Activated naive CD4-positive, alpha-beta T cell treated with anti-CD3 and anti-CD28 coated beads, Interleukin-2, amount 50 U/mL, for 72 hours (primary cell): Measurements from ENCODE around the gene BICDL1. TPM values are rescaled to one million over a fixed set of nuclear protein-coding genes. Genes with fewer than 3 reads are reported as not detected.

ENCODE experiments used
- ATAC-seq, 2 donors: fragments of 150-1000 bp; cut with Tn5 transposase; 2 replicates each; pipeline ENCODE4 v1.10.0; 2021; ENCODE audit warnings: mild to moderate bottlenecking in 2 of 2, moderate library complexity in 2 of 2
- DNase-seq, 2 donors: peaks; one replicate each; pipeline ENCODE4 v3.0.0; 2021 to 2022; ENCODE audit warnings: low spot score in 2 of 2
- H3K27ac Mint-ChIP-seq, 2 donors: one replicate each; pipeline ENCODE4 v1.8.0; 2022; ENCODE audit warnings: mild to moderate bottlenecking in 2 of 2, mixed read lengths in 2 of 2
- H3K36me3 Mint-ChIP-seq, 2 donors: one replicate each; pipeline ENCODE4 v1.8.0; 2022; ENCODE audit warnings: mixed read lengths in 2 of 2
- H3K9me3 Mint-ChIP-seq, 2 donors: one replicate each; pipeline ENCODE4 v1.8.0; 2022; ENCODE audit warnings: mixed read lengths in 2 of 2
- total RNA-seq, 2 donors: library from RNA; stranded (reverse); gene quantifications; one replicate each; pipeline ENCODE4 v1.2.3, GENCODE V29; 2022

The BICDL1 gene
- total RNA-seq, 2 donors from 2014 or later, result 92.5 to 158 TPM

DNA sequence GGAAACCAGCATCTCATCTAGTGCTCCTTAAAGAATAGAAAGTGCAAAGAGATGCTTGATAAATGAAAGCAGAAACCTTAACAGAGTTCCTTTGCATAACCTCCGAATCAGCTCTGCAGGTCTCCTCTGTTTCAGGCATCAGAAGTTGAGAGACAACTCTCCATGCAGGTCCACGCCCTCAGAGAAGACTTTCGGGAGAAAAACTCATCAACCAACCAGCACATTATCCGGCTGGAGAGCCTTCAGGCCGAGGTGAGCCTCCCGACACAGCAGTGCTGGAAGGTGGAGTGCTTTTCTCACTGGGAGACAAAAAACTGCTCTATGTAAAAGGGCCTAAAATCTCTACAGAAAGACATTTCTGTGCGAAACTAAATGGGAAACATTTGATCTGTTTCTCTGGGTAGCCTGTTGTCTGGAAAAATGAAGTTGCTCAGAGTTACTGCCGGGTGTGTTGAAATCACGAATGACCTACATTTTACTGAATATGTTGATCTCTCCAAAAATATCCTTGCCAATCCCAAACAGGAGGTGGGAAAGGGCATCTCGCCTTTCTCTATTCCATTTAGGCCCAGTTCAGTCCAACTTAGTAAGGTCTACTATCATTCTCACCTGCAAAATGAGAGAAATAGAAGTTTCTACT lies 72.7 kb downstream of the BICDL1 start:
- peaks cover 13 to 28% of the 10 kb centered on the region in 2 donors for H3K36me3 Mint-ChIP-seq
- no peak for ATAC-seq
- no peak for DNase-seq
- H3K27ac Mint-ChIP-seq, result peak overlapping the region; percentile 19 to 45
- no peaks in the 10 kb centered on the region for H3K9me3 Mint-ChIP-seq

GRCh38 chr12:120062976-120063579 lies 74.0 kb downstream of the BICDL1 start:
- Mint-ChIP-seq H3K27ac (peak overlapping the region in 1 of 2 donors; percentile 19), H3K9me3 (no peaks in the 10 kb centered on the region), H3K36me3 (peaks cover 13 to 35% of the 10 kb centered on the region in 2 donors)
- no peak for ATAC-seq
- DNase-seq, result no peak

DNA sequence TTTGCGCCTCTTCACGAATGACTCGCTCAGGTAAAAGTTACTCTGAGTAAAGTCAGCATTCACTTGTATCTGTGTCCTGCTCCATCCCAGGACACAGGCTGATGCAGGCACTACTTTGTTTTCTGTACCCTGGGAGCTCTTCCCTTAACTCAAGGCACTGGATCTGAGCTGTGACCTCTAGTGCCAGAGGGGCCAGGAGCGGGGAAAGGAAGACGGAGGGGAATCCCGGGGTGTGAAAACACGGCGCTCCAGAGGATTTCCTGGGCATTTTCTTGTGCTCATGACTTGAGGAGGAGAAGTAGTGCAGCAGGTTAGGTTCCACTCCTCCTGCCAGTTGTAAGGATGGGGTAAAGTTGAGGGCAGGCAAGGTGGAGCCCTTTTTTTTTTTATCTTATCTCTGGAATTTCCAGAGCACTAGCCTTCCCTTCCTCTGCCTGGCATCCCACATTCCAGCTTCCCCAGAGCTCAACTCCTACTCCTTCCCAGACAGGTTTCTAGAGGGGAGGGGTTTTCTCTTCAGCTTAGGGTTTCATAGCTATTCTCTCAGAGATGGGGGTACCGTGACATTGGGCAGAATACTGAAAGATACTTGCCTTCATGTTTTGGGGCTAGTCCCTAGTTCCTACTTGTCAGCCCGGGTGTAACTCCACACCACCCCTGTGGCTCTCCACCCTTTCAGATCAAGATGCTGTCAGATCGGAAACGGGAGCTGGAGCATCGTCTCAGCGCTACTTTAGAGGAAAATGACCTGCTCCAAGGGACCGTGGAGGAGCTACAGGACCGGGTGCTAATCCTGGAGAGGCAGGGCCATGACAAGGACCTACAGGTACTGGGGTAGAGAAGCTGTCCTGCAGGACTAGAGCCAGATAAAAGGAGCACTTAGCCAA lies 75.3 kb downstream of the BICDL1 start:
- Mint-ChIP-seq H3K27ac (peak overlapping the region; percentile 58 to 87), H3K36me3 (peaks cover 13 to 36% of the 10 kb centered on the region in 2 donors), H3K9me3 (no peaks in the 10 kb centered on the region)
- no peak for DNase-seq
- no peak for ATAC-seq

- H3K27ac Mint-ChIP-seq, result no peak overlapping the region
- ATAC-seq, result no peak
- no peak for DNase-seq
- peaks cover 13 to 36% of the 10 kb centered on the region in 2 donors for H3K36me3 Mint-ChIP-seq
- H3K9me3 Mint-ChIP-seq, result no peaks in the 10 kb centered on the region
These were observed 76.4 kb downstream of the BICDL1 start for GRCh38 chr12:120065472-120065871.

GRCh38 chr12:120066341-120066740 lies 77.3 kb downstream of the BICDL1 start:
- H3K27ac Mint-ChIP-seq, result no peak overlapping the region
- ATAC-seq, result no peak
- no peaks in the 10 kb centered on the region for H3K9me3 Mint-ChIP-seq
- peaks cover 18 to 32% of the 10 kb centered on the region in 2 donors for H3K36me3 Mint-ChIP-seq
- DNase-seq, result no peak

DNA sequence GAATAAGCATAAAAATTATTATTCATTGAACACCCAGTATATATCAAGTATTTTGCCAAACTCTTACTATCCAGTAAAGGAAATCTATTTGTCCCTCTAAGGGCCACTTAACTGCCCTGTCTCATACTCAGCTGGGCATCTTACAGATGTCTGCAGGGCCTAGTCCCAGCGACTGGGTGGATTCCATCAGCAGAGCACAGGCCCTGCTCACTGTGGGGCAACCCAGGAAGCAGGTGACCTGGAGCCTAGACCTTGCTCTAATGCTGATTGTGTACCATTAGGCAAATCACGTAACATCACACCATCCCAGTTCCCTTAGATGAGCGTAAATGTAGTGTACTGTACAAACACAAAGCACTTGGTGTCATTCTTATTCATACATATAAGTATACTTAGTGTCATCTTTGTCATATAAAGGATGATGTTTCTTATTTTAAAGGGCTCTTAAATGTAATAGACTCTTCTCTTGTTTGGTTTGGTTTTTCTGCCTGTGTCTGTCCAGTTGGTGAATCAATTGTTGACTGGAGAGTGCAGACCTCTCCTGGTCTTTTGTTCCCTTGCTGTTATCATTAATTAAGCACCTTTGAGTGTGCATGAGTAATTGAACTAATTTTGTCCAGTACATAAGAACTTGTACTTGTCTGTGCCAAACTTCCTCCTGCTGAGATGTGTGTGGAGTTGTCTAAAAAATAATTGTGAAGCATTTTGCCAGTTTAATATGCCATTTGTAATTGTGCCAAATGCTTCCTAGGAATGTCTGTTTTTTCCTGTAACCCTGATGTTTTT lies 78.2 kb downstream of the BICDL1 start:
- peak overlapping the region in 1 of 2 donors; percentile 63 for H3K27ac Mint-ChIP-seq
- ATAC-seq (no peak), DNase-seq (no peak)
- peaks cover 21 to 41% of the 10 kb centered on the region in 2 donors for H3K36me3 Mint-ChIP-seq
- no peaks in the 10 kb centered on the region for H3K9me3 Mint-ChIP-seq

DNA sequence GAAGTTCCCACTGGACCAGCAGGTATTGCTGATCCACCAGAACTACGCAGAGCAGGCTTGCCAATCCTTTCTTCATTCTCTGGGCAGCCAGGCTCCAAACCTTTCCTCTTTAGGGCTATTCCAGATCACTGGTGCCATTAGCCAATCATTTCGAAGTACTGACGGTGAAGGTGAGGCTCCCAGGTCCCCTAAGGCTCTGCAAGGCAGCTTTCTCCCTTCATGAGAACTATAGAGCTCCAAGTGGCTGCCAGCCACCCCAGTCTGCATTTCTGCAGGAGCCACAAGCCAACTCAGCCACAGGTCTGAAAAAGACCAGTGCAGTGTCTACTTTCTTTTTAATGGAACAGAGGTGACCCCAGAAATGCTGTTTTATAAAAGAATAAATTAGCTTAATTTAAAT lies 78.9 kb downstream of the BICDL1 start:
- DNase-seq, result no peak
- peak overlapping the region; percentile 63 to 67 for H3K27ac Mint-ChIP-seq
- no peak for ATAC-seq
- no peaks in the 10 kb centered on the region for H3K9me3 Mint-ChIP-seq
- peaks cover 24 to 45% of the 10 kb centered on the region in 2 donors for H3K36me3 Mint-ChIP-seq

DNA sequence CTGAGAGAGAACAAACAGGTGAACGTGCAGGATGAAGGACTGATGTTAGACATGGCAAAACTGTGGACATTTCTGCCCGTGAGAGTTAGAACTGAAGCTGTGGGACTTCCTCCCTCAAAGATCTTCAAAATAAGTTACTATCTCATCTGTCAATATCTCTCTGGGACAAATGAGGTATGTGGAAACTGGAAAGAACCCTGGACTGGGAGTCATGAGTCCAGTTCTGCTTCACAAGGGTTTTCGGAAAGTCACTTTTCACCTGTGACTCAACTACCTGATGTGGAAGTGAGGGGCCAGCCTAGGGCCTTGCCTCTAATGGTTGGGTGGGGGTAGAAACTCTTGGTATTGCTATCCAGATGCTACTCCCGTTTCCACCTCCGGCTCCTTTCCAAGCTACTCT lies 80.2 kb downstream of the BICDL1 start:
- H3K27ac Mint-ChIP-seq, result peak overlapping the region; percentile 29 to 63
- H3K36me3 Mint-ChIP-seq, result peaks cover 38 to 49% of the 10 kb centered on the region in 2 donors

DNA sequence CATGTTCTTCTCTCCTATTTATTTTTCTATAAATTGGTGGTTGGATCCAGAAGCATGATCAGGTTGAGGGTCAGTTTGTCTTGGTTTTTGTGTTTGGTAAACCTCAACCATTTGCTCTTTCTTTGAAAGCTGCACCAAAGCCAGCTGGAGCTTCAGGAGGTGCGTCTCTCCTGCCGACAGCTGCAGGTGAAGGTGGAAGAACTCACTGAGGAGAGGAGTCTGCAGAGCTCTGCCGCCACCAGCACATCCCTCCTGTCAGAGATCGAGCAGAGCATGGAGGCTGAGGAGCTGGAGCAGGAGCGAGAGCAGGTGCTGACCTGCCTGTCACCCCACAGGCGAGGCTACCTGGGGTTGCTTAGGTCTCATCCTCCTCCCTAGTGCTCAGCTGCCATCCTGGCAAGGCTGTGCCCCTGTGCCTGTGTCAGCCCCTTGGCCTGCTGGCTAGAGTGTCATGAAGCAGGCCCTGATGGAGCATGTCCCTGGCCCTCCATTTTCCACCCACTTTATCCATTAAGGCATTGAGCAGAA lies 82.5 kb downstream of the BICDL1 start:
- peak overlapping the region; percentile 75 for H3K27ac Mint-ChIP-seq
- H3K9me3 Mint-ChIP-seq, result no peaks in the 10 kb centered on the region
- ATAC-seq, result no peak
- H3K36me3 Mint-ChIP-seq, result peaks cover 30 to 44% of the 10 kb centered on the region in 2 donors
- no peak for DNase-seq

More for the DNA sequence above, 80.2 kb downstream of the BICDL1 start:
- ATAC-seq, result no peak
- no peaks in the 10 kb centered on the region for H3K9me3 Mint-ChIP-seq
- DNase-seq, result no peak

DNA sequence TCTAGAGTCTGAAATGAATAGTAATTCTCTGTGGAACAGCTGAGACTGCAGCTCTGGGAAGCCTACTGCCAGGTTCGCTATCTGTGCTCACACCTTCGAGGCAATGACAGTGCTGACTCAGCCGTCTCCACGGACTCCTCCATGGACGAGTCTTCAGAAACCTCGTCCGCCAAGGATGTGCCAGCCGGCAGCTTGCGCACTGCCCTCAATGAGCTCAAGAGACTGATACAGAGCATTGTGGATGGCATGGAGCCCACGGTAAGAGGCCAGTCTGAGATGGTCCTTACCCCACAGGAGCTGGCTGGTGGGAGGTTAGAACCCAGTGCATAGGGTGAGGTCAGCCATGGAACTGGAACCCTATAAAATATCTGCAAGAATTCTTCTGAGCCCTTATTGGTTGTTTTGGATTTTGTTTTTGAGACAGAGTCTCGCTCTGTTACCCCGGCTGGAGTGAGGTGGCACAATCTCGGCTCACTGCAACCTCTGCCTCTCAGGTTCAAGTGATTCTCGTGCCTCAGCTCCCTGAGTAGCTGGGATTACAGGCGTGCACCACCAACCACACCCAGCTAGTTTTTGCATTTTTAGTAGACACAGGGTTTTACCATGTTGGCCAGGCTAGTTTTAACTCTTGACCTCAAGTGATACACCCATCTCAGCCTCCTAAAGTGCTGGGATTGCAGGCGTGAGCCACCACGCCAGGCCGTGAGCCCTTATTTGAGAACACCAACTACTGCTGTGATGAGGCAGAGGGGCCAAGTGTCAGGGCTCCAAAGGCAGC lies 83.6 kb downstream of the BICDL1 start:
- no peak for ATAC-seq
- no peaks in the 10 kb centered on the region for H3K9me3 Mint-ChIP-seq
- peaks cover 27 to 49% of the 10 kb centered on the region in 2 donors for H3K36me3 Mint-ChIP-seq
- H3K27ac Mint-ChIP-seq, result peak overlapping the region in 1 of 2 donors; percentile 5
- no peak for DNase-seq

- H3K9me3 Mint-ChIP-seq, result no peaks in the 10 kb centered on the region
- H3K27ac Mint-ChIP-seq, result peak overlapping the region; percentile 70 to 77
- ATAC-seq, result no peak
- DNase-seq, result no peak
- peaks cover 28 to 55% of the 10 kb centered on the region in 2 donors for H3K36me3 Mint-ChIP-seq
These were observed 86.1 kb downstream of the BICDL1 start for GRCh38 chr12:120075034-120075616.

- no peak for ATAC-seq
- Mint-ChIP-seq H3K36me3 (peaks cover 24 to 47% of the 10 kb centered on the region in 2 donors), H3K27ac (no peak overlapping the region), H3K9me3 (no peaks in the 10 kb centered on the region)
- DNase-seq, result no peak
These were observed 87.6 kb downstream of the BICDL1 start for GRCh38 chr12:120076651-120077050.

DNA sequence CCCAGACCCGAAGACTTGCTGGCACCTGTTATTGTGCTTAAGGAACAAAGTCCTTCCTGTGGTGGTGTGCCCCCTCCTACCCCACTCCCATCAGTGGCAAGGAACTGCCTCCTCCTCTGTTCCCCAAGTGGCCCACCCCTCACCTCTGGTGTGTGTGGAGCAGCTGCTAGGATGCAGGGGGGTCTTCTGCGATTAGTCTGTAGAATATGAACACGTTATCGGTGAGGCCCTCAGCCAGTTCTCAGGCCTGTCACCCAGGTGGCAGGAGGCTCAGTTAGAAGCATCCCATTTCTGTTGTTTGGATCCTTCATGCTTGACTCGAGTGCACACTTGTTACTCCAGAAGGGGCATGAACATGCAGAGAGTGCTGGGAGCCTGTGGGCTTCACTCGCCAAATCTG lies 88.2 kb downstream of the BICDL1 start:
- Mint-ChIP-seq H3K36me3 (peaks cover 18 to 47% of the 10 kb centered on the region in 2 donors), H3K27ac (peak overlapping the region; percentile 33 to 89), H3K9me3 (no peaks in the 10 kb centered on the region)
- ATAC-seq (no peak), DNase-seq (no peak)

DNA sequence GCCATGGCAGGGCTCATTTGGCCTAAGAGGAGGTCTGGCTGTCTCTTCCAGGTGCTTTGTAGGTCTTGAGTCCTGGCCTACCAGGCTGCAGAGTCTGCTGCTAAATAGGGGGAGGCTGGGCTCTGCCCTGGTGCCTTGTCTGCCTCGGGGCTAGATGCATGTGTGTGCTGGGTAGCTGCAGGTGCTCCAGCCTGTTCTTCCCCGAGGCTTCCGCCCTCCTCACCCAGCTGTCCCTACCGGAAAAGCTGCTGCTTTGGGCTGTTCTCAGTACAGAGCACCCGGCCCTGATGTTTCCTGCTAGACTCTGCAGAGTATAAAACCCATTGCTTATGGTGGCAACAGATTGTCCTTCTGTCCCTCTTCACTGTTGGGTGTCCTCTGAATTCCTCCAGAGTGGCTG lies 89.8 kb downstream of the BICDL1 start:
- peaks cover 5 to 40% of the 10 kb centered on the region in 2 donors for H3K36me3 Mint-ChIP-seq
- DNase-seq (no peak), ATAC-seq (peak; percentile 17 to 18)
- H3K9me3 Mint-ChIP-seq, result no peaks in the 10 kb centered on the region
- H3K27ac Mint-ChIP-seq, result peak overlapping the region; percentile 33 to 74
